ENCODE results near the gene DNMT3A. TPM values are rescaled to one million over a fixed set of nuclear protein-coding genes. Genes with fewer than 3 reads are reported as not detected.
A peak's percentile ranks its signal among the peaks of the same experiment; 100 is the strongest.

DNMT3A gene
- total RNA-seq, 3 donors from 2014 or later = 89.2 to 106 (median 103) TPM

- peaks cover 11% of the 10 kb centered on the region for H3K36me3 Mint-ChIP-seq (ENCODE audit: insufficient read depth)
- peaks cover 59% of the 10 kb centered on the region for H3K4me1 Mint-ChIP-seq (ENCODE audit: low read depth)
- DNase-seq (peak; percentile 88), ATAC-seq (peak; percentile 86 to 88)
- no peaks in the 10 kb centered on the region for H3K27me3 Mint-ChIP-seq (ENCODE audit: low read depth)
- H3K4me3 Mint-ChIP-seq = peak overlapping the region; percentile 84
- no peaks in the 10 kb centered on the region for H3K9me3 Mint-ChIP-seq
These were observed 27.0 kb downstream of the DNMT3A start for GRCh38 chr2:25314514-25315315.

DNA sequence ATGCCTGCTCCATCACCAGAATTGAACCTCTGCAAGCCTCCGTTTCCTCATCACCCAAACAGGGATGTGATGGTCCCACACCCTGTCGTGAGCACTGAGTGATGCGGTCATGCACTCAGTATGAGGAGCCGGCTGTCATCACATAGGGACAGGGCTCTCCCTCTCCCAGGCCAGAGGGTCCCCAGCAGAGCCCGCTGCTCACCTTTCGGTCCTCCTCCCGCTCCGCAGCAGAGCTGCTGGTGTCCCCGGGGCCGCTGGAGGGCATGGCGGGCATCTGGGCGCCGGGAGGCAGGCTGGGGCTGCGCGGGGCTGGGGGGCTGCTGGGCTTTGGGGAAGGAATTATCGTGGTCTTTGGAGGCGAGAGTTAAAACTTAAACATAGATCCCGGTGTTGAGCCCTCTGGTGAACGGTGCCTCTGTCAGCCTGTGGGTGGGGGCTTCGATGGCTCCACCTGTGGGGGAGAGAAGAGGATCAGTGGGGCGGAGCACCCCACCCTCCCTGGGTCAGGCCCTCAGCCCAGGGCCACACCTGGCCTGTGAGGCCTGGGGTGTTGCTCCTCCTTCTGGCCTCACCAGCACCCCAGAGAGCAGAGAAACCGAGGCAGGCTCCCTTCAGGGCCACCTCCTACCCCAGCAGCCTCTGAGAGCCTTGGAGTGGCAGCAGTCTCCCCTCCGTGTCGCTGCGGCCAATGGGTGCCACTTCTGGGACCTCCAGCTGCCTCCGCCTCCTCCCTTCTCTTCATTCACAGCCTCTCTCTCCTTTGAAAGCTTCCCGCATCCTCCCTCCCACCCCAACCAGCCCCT lies 27.8 kb downstream of the DNMT3A start:
- Mint-ChIP-seq H3K9me3 (no peaks in the 10 kb centered on the region), H3K36me3 (ENCODE audit: insufficient read depth) (peaks cover 11% of the 10 kb centered on the region), H3K4me3 (peak overlapping the region; percentile 84), H3K4me1 (ENCODE audit: low read depth) (peaks cover 64% of the 10 kb centered on the region), H3K27me3 (ENCODE audit: low read depth) (no peaks in the 10 kb centered on the region)
- peak; percentile 75 to 80 for ATAC-seq
- DNase-seq = no peak

DNA sequence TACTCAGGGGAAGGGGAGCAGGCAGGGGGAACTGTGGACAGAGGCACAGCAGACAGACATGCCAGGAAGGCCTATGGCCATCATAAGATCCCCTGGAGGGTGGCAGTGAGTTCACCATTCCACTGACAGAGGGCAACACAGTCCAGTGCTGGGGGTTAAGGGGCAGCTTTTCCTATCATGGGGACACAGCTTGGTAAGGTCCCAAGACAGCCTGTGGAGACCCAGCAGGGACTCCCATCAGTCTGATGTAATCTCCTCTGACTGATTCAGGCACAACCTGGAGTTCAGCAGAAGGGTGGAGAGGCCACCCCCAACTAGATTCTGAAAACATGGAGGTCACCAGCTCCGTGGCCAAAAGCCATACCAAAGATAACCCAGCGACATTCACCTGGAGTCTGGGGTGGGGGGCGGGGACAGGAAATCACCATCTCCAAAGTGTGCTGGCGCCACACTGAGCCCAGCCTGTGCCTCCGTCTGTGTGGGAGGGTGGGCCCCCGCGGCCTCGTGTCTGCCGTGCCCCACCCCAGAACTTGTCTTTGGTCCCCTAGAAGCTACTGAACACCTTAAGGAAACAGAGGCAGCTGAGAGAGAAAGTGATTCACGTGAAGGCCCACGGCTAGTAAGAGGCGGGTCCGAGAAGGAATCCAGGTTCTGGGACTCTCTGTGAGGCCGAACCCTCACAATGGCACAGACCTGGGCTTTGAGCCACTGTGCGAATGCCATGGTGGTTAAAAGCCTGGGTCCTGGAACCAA lies 28.6 kb downstream of the DNMT3A start:
- H3K4me3 Mint-ChIP-seq = peak overlapping the region; percentile 84
- peak; percentile 55 for DNase-seq
- H3K36me3 Mint-ChIP-seq (ENCODE audit: insufficient read depth) = peaks cover 15% of the 10 kb centered on the region
- H3K4me1 Mint-ChIP-seq (ENCODE audit: low read depth) = peaks cover 72% of the 10 kb centered on the region
- H3K27me3 Mint-ChIP-seq (ENCODE audit: low read depth) = no peaks in the 10 kb centered on the region
- peak in 1 of 2 donors; percentile 6 for ATAC-seq
- no peaks in the 10 kb centered on the region for H3K9me3 Mint-ChIP-seq

GRCh38 chr2:25311865-25312575 lies 29.7 kb downstream of the DNMT3A start:
- Mint-ChIP-seq H3K4me1 (ENCODE audit: low read depth) (peaks cover 81% of the 10 kb centered on the region), H3K27me3 (ENCODE audit: low read depth) (no peaks in the 10 kb centered on the region), H3K36me3 (ENCODE audit: insufficient read depth) (peaks cover 12% of the 10 kb centered on the region), H3K9me3 (no peaks in the 10 kb centered on the region), H3K4me3 (peak overlapping the region; percentile 84)
- DNase-seq (no peak), ATAC-seq (no peak)

DNA sequence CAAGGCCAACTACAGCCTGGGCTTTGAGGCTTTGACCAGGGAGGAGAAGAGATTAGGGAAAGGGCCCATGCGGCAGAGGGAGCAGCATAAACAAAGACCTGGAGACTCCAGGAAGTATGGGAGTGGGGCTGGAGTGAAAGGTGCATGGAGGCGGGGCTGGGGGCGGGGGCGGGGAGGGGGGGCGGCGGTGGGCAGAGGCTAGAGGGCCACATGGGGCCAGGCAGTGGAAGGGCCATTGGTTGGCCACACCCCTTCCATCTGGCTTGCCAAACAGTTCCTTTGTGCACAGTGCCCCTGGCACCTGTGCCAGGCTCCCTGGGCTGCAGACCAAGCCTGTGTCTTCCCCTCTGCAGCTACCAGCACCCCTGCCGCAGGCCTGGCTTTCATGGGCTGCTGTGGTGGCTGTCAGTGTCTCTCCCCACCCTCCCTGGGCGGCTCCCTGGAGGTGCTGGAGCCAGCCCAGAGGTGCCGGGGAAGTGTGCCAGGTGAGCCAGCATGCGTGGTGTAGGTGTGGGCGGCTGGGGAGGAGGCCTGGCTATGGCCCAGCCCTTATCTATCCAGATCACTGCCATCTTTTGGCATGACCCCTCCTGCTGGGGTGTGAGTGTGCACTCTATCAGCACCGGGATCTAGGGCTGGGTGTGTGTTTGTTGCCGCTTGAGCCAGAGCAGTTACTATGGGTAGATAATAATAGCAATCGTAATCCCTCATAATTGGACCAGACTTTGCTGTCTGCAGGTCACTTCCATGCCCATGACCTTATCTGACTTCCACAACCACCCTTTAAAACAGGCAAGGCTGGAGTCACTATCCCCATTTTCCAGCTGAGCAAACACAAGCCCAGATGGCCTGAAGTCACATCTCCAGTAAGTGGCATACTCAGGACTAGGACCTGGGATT lies 30.5 kb downstream of the DNMT3A start:
- Mint-ChIP-seq H3K27me3 (ENCODE audit: low read depth) (no peaks in the 10 kb centered on the region), H3K36me3 (ENCODE audit: insufficient read depth) (peaks cover 10% of the 10 kb centered on the region), H3K9me3 (no peaks in the 10 kb centered on the region), H3K4me1 (ENCODE audit: low read depth) (peaks cover 82% of the 10 kb centered on the region), H3K4me3 (no peak overlapping the region)
- ATAC-seq (no peak), DNase-seq (no peak)

DNA sequence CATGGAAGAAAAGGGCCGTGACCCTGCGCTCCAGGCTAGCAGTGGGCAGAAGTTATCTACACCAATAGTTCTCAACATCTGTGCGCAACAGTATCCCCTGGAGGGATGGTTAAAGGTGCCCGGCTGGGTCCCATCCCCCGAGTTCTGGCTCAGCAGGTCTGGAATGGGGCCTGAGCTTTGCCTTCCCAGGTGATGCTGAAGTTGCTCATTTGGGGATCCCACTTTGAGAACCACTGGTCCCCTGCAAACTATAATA lies 31.1 kb downstream of the DNMT3A start:
- H3K9me3 Mint-ChIP-seq = no peaks in the 10 kb centered on the region
- peaks cover 10% of the 10 kb centered on the region for H3K36me3 Mint-ChIP-seq (ENCODE audit: insufficient read depth)
- no peak overlapping the region for H3K4me3 Mint-ChIP-seq
- no peak for DNase-seq
- peaks cover 82% of the 10 kb centered on the region for H3K4me1 Mint-ChIP-seq (ENCODE audit: low read depth)
- no peaks in the 10 kb centered on the region for H3K27me3 Mint-ChIP-seq (ENCODE audit: low read depth)
- no peak for ATAC-seq

DNA sequence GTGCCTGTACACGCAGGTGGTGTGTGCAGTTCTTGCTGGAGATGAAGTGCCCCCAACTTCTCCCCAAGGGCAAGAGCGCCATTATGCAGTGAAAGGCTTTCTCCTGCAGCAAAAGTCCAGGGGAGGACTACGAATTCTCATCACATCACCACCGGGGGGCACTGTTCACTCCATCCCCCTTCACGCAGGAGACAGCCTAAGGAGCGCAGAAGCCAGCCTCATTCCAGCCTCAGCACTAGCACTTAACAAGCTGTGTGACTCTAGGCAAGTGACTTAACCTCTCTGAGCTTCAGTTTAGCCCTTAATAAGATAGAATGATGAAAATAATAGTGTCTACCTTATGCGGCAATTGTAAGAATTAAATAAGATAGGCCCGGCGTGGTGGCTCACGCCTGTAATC lies 32.3 kb downstream of the DNMT3A start:
- Mint-ChIP-seq H3K27me3 (ENCODE audit: low read depth) (no peaks in the 10 kb centered on the region), H3K36me3 (ENCODE audit: insufficient read depth) (peaks cover 14% of the 10 kb centered on the region), H3K4me1 (ENCODE audit: low read depth) (peaks cover 83% of the 10 kb centered on the region), H3K9me3 (no peaks in the 10 kb centered on the region), H3K4me3 (no peak overlapping the region)
- DNase-seq (peak; percentile 74), ATAC-seq (peak in 1 of 2 donors; percentile 15)

DNA sequence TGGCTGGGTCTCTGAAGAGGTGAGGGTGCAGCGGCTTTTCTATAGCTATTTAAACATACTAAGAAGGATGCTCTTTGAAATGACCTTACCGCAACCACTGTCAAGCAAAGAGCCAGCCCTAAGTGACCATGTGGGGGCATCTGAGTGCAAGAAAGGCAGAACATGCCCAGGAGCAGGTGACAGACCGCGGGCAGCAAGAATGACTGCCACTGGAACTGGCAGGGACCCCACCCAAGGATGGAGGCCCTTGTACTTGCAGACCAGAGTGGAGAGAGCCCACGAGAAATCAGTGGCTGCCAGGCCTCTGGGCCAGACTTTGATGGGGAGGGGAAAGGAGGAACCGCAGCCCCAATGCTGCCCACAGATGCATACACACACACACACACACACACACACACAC lies 33.1 kb downstream of the DNMT3A start:
- Mint-ChIP-seq H3K27me3 (ENCODE audit: low read depth) (no peaks in the 10 kb centered on the region), H3K9me3 (no peaks in the 10 kb centered on the region), H3K4me3 (no peak overlapping the region), H3K4me1 (ENCODE audit: low read depth) (peaks cover 84% of the 10 kb centered on the region), H3K36me3 (ENCODE audit: insufficient read depth) (peaks cover 14% of the 10 kb centered on the region)
- no peak for ATAC-seq
- no peak for DNase-seq

DNA sequence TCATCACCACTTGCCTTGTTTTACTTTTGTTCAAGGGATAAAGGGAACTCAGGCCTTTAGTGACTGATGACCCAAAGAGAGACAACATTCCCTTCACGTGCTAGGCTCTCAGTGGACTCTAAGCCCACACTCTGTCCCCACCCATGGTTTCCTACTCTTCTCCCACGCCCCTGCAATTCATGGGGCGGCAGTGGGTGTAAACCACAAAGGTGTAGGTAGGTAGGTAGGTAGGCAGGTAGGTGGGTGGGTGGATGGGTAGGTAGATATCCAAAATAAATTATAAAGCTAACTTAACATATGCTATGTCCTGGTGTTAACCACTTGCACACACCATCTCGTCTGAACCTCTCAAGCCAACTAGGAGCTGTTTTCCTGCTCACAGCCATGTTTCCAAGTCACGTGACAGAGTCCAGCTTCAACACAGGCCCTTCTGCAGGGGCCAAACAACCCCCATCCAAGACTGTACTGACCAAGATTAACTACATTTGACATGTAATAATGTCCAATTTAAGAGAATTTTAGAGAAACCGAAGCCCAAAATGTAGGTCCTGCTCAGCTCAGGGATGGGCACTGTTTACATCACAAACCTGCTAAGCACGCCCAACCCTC lies 33.7 kb downstream of the DNMT3A start:
- H3K4me1 Mint-ChIP-seq (ENCODE audit: low read depth) = peaks cover 82% of the 10 kb centered on the region
- ATAC-seq (no peak), DNase-seq (no peak)
- H3K27me3 Mint-ChIP-seq (ENCODE audit: low read depth) = no peaks in the 10 kb centered on the region
- no peak overlapping the region for H3K4me3 Mint-ChIP-seq
- H3K9me3 Mint-ChIP-seq = no peaks in the 10 kb centered on the region
- H3K36me3 Mint-ChIP-seq (ENCODE audit: insufficient read depth) = peaks cover 14% of the 10 kb centered on the region

GRCh38 chr2:25306777-25307368 lies 34.9 kb downstream of the DNMT3A start:
- H3K4me3 Mint-ChIP-seq = no peak overlapping the region
- ATAC-seq = no peak
- no peaks in the 10 kb centered on the region for H3K27me3 Mint-ChIP-seq (ENCODE audit: low read depth)
- DNase-seq = no peak
- H3K9me3 Mint-ChIP-seq = no peaks in the 10 kb centered on the region
- peaks cover 18% of the 10 kb centered on the region for H3K36me3 Mint-ChIP-seq (ENCODE audit: insufficient read depth)
- H3K4me1 Mint-ChIP-seq (ENCODE audit: low read depth) = peaks cover 78% of the 10 kb centered on the region

- ATAC-seq (no peak), DNase-seq (no peak)
- Mint-ChIP-seq H3K36me3 (ENCODE audit: insufficient read depth) (peaks cover 17% of the 10 kb centered on the region), H3K27me3 (ENCODE audit: low read depth) (no peaks in the 10 kb centered on the region), H3K4me3 (no peak overlapping the region), H3K4me1 (ENCODE audit: low read depth) (peaks cover 84% of the 10 kb centered on the region), H3K9me3 (no peaks in the 10 kb centered on the region)
These were observed 36.0 kb downstream of the DNMT3A start for GRCh38 chr2:25305775-25306174.

DNA sequence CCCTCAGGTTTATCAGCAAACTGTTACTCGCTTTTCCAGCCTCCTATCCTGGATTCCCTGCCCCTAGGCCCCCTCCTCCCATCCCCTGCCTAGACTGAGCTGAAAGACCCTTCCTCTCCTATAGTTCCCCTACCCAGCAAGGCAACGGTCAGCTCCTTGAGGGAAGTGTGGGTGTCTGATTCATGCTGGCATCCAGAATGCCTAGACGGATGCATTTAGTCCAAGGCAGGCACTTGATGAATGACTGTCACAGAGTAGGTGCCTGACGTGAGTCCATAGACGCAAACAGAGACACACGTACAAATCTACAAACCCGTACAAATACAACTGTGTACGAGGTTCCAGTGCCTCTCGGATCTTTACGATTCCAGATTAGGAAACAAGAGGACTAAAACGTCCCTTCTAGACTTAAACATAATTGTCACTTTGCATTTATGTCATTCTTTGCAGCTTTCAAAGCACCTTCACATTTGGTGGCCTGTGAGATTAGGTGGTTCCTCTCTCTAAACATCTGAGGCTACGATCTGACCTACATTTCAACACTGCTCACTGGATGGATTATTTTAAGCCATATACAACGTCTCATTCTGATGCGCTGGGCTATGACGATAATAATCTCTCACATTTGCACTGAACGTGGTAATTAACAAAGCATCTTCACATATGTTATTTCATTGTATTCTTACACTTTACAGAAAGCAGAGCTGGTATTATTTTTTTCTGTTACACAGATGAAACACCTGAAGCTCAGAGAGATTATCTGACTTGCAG lies 36.7 kb downstream of the DNMT3A start:
- DNase-seq (no peak), ATAC-seq (no peak)
- H3K27me3 Mint-ChIP-seq (ENCODE audit: low read depth) = no peaks in the 10 kb centered on the region
- peaks cover 17% of the 10 kb centered on the region for H3K36me3 Mint-ChIP-seq (ENCODE audit: insufficient read depth)
- peak overlapping the region; percentile 8 for H3K4me3 Mint-ChIP-seq
- H3K9me3 Mint-ChIP-seq = no peaks in the 10 kb centered on the region
- peaks cover 81% of the 10 kb centered on the region for H3K4me1 Mint-ChIP-seq (ENCODE audit: low read depth)

All from activated T-cell treated with anti-CD3 and anti-CD28 coated beads, Interleukin-2, amount 50 U/mL, for 4 hours (primary cell).